GM12872 (cell line): ENCODE results near the gene RPAP3.

Source experiments
- CTCF ChIP-seq: IDR thresholded peaks from 3 replicates; pipeline ENCODE4 v1.5.1; 2011; ENCODE audit warnings: low read depth, mild to moderate bottlenecking, low read length, moderate library complexity; ENCODE audit not compliant: insufficient read depth

Gene RPAP3

GRCh38 chr12:47636908-47637780, 68.7 kb downstream of the RPAP3 start:
- peak; percentile 72 for TF ChIP-seq CTCF

GRCh38 chr12:47634127-47634526, 71.7 kb downstream of the RPAP3 start:
- TF ChIP-seq CTCF = no peak

- no peak for TF ChIP-seq CTCF
Measured at GRCh38 chr12:47621960-47622359, 83.9 kb downstream of the RPAP3 start.

GRCh38 chr12:47617476-47617875, 88.4 kb downstream of the RPAP3 start:
- no peak for TF ChIP-seq CTCF

- TF ChIP-seq CTCF = no peak
Measured at GRCh38 chr12:47616440-47616839, 89.4 kb downstream of the RPAP3 start.

- TF ChIP-seq CTCF = no peak
Measured at GRCh38 chr12:47615711-47616110, 90.1 kb downstream of the RPAP3 start.

GRCh38 chr12:47614521-47614920, 91.3 kb downstream of the RPAP3 start:
- TF ChIP-seq CTCF = no peak
